Stomach (tissue), 9 donors: ENCODE data around the gene MOGAT1. TPM values are rescaled to one million over a fixed set of nuclear protein-coding genes. Genes with fewer than 3 reads are reported as not detected.

Experiments used
- DNase-seq, 2 donors: peaks; one replicate each; pipeline versions ENCODE4 v3.0.0 to v3.0.0-alpha.2; 2013 to 2019
- H3K27ac ChIP-seq, 5 donors: fragments of 200-600 bp in 4 of 5; sonication (generic) in 4 of 5; one replicate each; pipeline ENCODE4 v1.5.1; 2013 to 2019; ENCODE audit warnings: mild to moderate bottlenecking in 1 of 5, moderate library complexity in 1 of 5
- H3K27me3 ChIP-seq, 3 donors: fragments of 200-600 bp; sonication (generic); one replicate each; pipeline ENCODE4 v1.5.1; 2017 to 2019; ENCODE audit warnings: mixed run types in 1 of 3
- H3K36me3 ChIP-seq, 4 donors: fragments of 200-600 bp; sonication (generic); 1 replicate in 3 of 4; 2 replicates in 1 of 4; pipeline ENCODE4 v1.5.1; 2016 to 2019
- H3K4me1 ChIP-seq, 4 donors: fragments of 200-600 bp; sonication (generic); one replicate each; pipeline ENCODE4 v1.5.1; 2016 to 2019
- H3K4me3 ChIP-seq, 4 donors: fragments of 200-600 bp; sonication (generic) in 3 of 4; one replicate each; pipeline ENCODE4 v1.5.1; 2016 to 2019; ENCODE audit warnings: mild to moderate bottlenecking in 1 of 4
- H3K9me3 ChIP-seq, 4 donors: fragments of 200-600 bp; sonication (generic); one replicate each; pipeline ENCODE4 v1.5.1; 2016 to 2019
- CTCF ChIP-seq, 7 experiments: fragments of 450-650 bp in 4 of 7; fragments of 200-600 bp in 3 of 7; sonication (generic) in 3 of 7; IDR thresholded peaks; one replicate each; pipeline ENCODE4 v1.5.1; 2016 to 2019; ENCODE audit warnings: antibody characterized with exemption in 7 of 7, control low read depth in 2 of 7, mild to moderate bottlenecking in 1 of 7
- EP300 ChIP-seq: sonication (generic); formaldehyde crosslinking; IDR thresholded peaks from one replicate; pipeline ENCODE4 v1.6.1; 2017; ENCODE audit warnings: antibody characterized with exemption
- POLR2A ChIP-seq, 4 donors: fragments of 450-650 bp; IDR thresholded peaks; one replicate each; pipeline ENCODE4 v1.6.1; 2016; ENCODE audit warnings: antibody characterized with exemption in 4 of 4, control low read depth in 2 of 4, mild to moderate bottlenecking in 1 of 4, moderate library complexity in 1 of 4
- POLR2AphosphoS5 ChIP-seq, 3 donors: sonication (generic); formaldehyde crosslinking; IDR thresholded peaks; one replicate each; pipeline ENCODE4 v1.6.1; 2016; ENCODE audit warnings: antibody characterized with exemption in 3 of 3
- WGBS, 5 donors: extraction: QIAGEN DNeasy Blood & Tissue Kit in 3 of 5; methylation state at CpG; one replicate each; pipeline versions ENCODE4 v1.1.5 to v1.1.7; 2013 to 2018; 5-methylcytosine and 5-hydroxymethylcytosine counted together
- intact Hi-C: fragments of 100-400 bp; cut with DNase I; formaldehyde crosslinking; loops from one replicate; pipeline ENCODE4 v1.15.1; 2023; ENCODE audit warnings: low total_unique reads
- polyA plus RNA-seq, 3 donors: library from polyadenylated mRNA; stranded (reverse); fragments of 200-250 nt; gene quantifications; one replicate each; pipeline ENCODE4 v1.2.3, GENCODE V29; 2013
- total RNA-seq, 5 donors: library from RNA; depleted of rRNA; stranded (reverse); fragments of >200 nt; gene quantifications; one replicate each; pipeline versions ENCODE4 v1.1.0 to v1.2.3, GENCODE V29; 2014 to 2016
- donor health status: healthy with polysubstance abuse.
- donor health status: Bipolar disorder and iron deficiency.
- donor health status: healthy.

MOGAT1 gene
- total and polyA plus RNA-seq, 8 donors, result 0.15 to 1.8 TPM; not detected in 6

- intact Hi-C loops, result no loop called here
- H3K36me3 ChIP-seq, result no peaks in the 10 kb centered on the region
- no peak overlapping the region for H3K4me3 ChIP-seq
- H3K4me1 ChIP-seq, result peaks cover 0 to 18% (median 14%) of the 10 kb centered on the region in 4 donors
- no peak overlapping the region for H3K27ac ChIP-seq
- H3K27me3 ChIP-seq, result peaks cover 0 to 19% (median 9%) of the 10 kb centered on the region in 3 donors
- 57 to 68% (median 62%) methylated on average over 7 of the region's 7 CpGs for WGBS, 5 donors
- no peaks in the 10 kb centered on the region for H3K9me3 ChIP-seq
- TF ChIP-seq POLR2AphosphoS5 (IDR thresholded peaks at IDR 0.05), result no peak
- no peak for TF ChIP-seq EP300
- no peak for TF ChIP-seq POLR2A (IDR thresholded peaks at IDR 0.05)
- no peak for TF ChIP-seq CTCF (IDR thresholded peaks at IDR 0.05)
- no peak for DNase-seq
Observed at GRCh38 chr2:222673273-222673672, 1.8 kb downstream of the MOGAT1 start.

- Histone ChIP-seq H3K9me3 (no peaks in the 10 kb centered on the region), H3K4me1 (peaks cover 0 to 18% (median 14%) of the 10 kb centered on the region in 4 donors), H3K36me3 (no peaks in the 10 kb centered on the region), H3K27ac (no peak overlapping the region), H3K27me3 (peaks cover 0 to 19% (median 9%) of the 10 kb centered on the region in 3 donors), H3K4me3 (no peak overlapping the region)
- DNase-seq, result no peak
- WGBS, 5 donors, result 83 to 92% (median 90%) methylated on average over 5 of the region's 5 CpGs
- no peak for TF ChIP-seq POLR2A (IDR thresholded peaks at IDR 0.05)
- TF ChIP-seq EP300, result no peak
- no peak for TF ChIP-seq CTCF (IDR thresholded peaks at IDR 0.05)
- no peak for TF ChIP-seq POLR2AphosphoS5 (IDR thresholded peaks at IDR 0.05)
- intact Hi-C loops, result no loop called here
Observed at GRCh38 chr2:222673883-222674282, 2.4 kb downstream of the MOGAT1 start.

- whole genome bisulfite sequencing, 5 donors, result 77 to 90% (median 78%) methylated on average over 3 of the region's 3 CpGs
- Histone ChIP-seq H3K36me3 (no peaks in the 10 kb centered on the region), H3K4me3 (no peak overlapping the region), H3K27me3 (peaks cover 0 to 7% (median 0%) of the 10 kb centered on the region in 3 donors), H3K9me3 (no peaks in the 10 kb centered on the region), H3K4me1 (no peaks in the 10 kb centered on the region), H3K27ac (no peak overlapping the region)
- intact Hi-C loops, result no loop called here
- DNase-seq, result no peak
- TF ChIP-seq CTCF (IDR thresholded peaks at IDR 0.05) (no peak), EP300 (no peak), POLR2AphosphoS5 (IDR thresholded peaks at IDR 0.05) (no peak), POLR2A (IDR thresholded peaks at IDR 0.05) (no peak)
Observed at GRCh38 chr2:222677981-222678380, 6.5 kb downstream of the MOGAT1 start.

DNA sequence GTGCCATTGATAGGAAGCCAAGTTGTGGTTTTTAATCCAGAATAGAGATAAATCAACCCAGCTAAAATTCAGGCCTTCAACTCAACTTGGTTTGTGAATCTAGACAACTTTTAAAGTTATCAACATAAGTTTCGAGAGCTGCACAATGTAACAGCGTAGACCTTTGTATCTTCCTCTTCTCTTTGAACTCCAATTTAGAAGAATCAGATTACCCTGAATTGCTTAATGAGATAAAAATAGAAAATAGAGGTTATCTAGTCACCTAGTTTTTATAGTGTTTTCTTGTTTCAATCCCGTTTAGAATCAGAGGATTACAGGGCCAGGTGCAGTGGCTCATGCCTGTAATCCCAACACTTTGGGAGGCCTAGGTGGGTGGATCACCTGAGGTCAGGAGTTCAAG, 12.3 kb downstream of the MOGAT1 start:
- WGBS, 5 donors, result 78 to 84% (median 79%) methylated on average over 3 of the region's 3 CpGs
- intact Hi-C loops, result no loop called here
- no peak for TF ChIP-seq POLR2AphosphoS5 (IDR thresholded peaks at IDR 0.05)
- no peak for TF ChIP-seq POLR2A (IDR thresholded peaks at IDR 0.05)
- TF ChIP-seq CTCF (IDR thresholded peaks at IDR 0.05), result no peak

More for the DNA sequence above, 12.3 kb downstream of the MOGAT1 start:
- Histone ChIP-seq H3K9me3 (no peaks in the 10 kb centered on the region), H3K4me3 (no peak overlapping the region), H3K27ac (no peak overlapping the region), H3K36me3 (no peaks in the 10 kb centered on the region), H3K27me3 (peaks cover 0 to 5% (median 0%) of the 10 kb centered on the region in 3 donors), H3K4me1 (no peaks in the 10 kb centered on the region)
- DNase-seq, result no peak
